Fibroblast of pulmonary artery (primary cell): Measurements from ENCODE around the gene CAMK2B.
A peak's percentile ranks its signal among the peaks of the same experiment; 100 is the strongest.

Experiments
- DNase-seq: peaks from one replicate; pipeline ENCODE4 v3.0.0-alpha.2; 2010; ENCODE audit warnings: low read depth
- H3K4me3 ChIP-seq: replicated peaks from 2 replicates; pipeline ENCODE4 v1.5.1; 2011; ENCODE audit warnings: low read depth, mild to moderate bottlenecking, control low read depth, low read length, moderate library complexity
- CTCF ChIP-seq: IDR thresholded peaks from 2 replicates; pipeline ENCODE4 v1.5.1; 2011; ENCODE audit warnings: mild to moderate bottlenecking, control low read depth, low read length, inconsistent platforms; ENCODE audit errors: missing control alignments

Gene CAMK2B

GRCh38 chr7:44257618-44258422 is 67.6 kb downstream of the CAMK2B start:
- no peak for TF ChIP-seq CTCF
- peak; percentile 91 for DNase-seq
- H3K4me3 ChIP-seq, result no peak overlapping the region

- no peak for DNase-seq
- no peak overlapping the region for H3K4me3 ChIP-seq
- no peak for TF ChIP-seq CTCF
Measured at GRCh38 chr7:44257213-44257612, 68.2 kb downstream of the CAMK2B start.

GRCh38 chr7:44256459-44256858 is 68.9 kb downstream of the CAMK2B start:
- DNase-seq, result no peak
- no peak for TF ChIP-seq CTCF
- no peak overlapping the region for H3K4me3 ChIP-seq

GRCh38 chr7:44251881-44252280 is 73.5 kb downstream of the CAMK2B start:
- no peak for TF ChIP-seq CTCF
- no peak overlapping the region for H3K4me3 ChIP-seq
- DNase-seq, result no peak

- TF ChIP-seq CTCF, result no peak
Measured at GRCh38 chr7:44251269-44251668, 74.1 kb downstream of the CAMK2B start.

GRCh38 chr7:44249639-44250234 is 75.7 kb downstream of the CAMK2B start:
- H3K4me3 ChIP-seq, result no peak overlapping the region
- no peak for TF ChIP-seq CTCF
- no peak for DNase-seq

More at GRCh38 chr7:44251269-44251668, 74.1 kb downstream of the CAMK2B start:
- no peak for DNase-seq
- H3K4me3 ChIP-seq, result no peak overlapping the region
